HCT116 (cell line): ENCODE measurements around the gene ALG10B. TPM values are rescaled to one million over a fixed set of nuclear protein-coding genes. Genes with fewer than 3 reads are reported as not detected.
"Not testable (repeated sequence)": the region's sequence is repeated elsewhere in the genome, so short reads cannot be mapped to it uniquely, and the experiment has no call there.

Experiments used
- ATAC-seq: fragments of 200-7000 bp; cut with Tn5 transposase; 2 replicates; pipeline ENCODE4 v1.9.1; 2020; ENCODE audit warnings: mild to moderate bottlenecking, moderate library complexity
- BruUV-seq: library from RNA; stranded (reverse); fragments of 400-500 nt; replicated peaks from 2 replicates; lab custom pipeline; 2021; lab: Mats Ljungman, UMichigan
- CTCF ChIA-PET: fragments of 300-600 bp; sonication (Branson Sonifier 250); formaldehyde crosslinking; loops from one replicate; lab custom pipeline; 2021; ENCODE audit warnings: antibody characterized with exemption; lab: Charles Lee
- POLR2A ChIA-PET: fragments of 300-600, 350-600 bp; sonication (Branson Sonifier 250); formaldehyde crosslinking; loops from one replicate; lab custom pipeline; 2021; ENCODE audit warnings: antibody characterized with exemption; lab: Charles Lee
- RAD21 ChIA-PET, 2 experiments: fragments of 300-600 bp; sonication (Branson Sonifier 250); formaldehyde crosslinking; loops; one replicate each; lab custom pipeline; 2023; ENCODE audit warnings: low total read pairs in 2 of 2; ENCODE audit not compliant: uncharacterized antibody in 2 of 2, unreplicated experiment in 2 of 2, low non-redundant PET in 1 of 2; lab: Charles Lee
- DNase-seq: peaks from one replicate; pipeline ENCODE4 v3.0.0-alpha.2; 2010; ENCODE audit warnings: low read depth, low spot score
- H2AFZ ChIP-seq: fragments of 200-600 bp; shearing (Covaris generic), sonication (generic); 2 replicates; pipeline ENCODE4 v1.6.1; 2017; ENCODE audit warnings: low read depth, mixed run types, mixed read lengths, antibody characterized with exemption, low read length; ENCODE audit not compliant: poor library complexity, severe bottlenecking
- H3K27ac ChIP-seq: 2 replicates; pipeline ENCODE4 v1.5.1; 2012; ENCODE audit warnings: low read depth, low read length
- H3K27me3 ChIP-seq: fragments of 200-600 bp; sonication (generic); 2 replicates; pipeline ENCODE4 v1.6.1; 2016; ENCODE audit warnings: mixed run types, low read length, mixed read lengths; ENCODE audit not compliant: insufficient read depth
- H3K36me3 ChIP-seq, 2 experiments: fragments of 200-500 bp in 1 of 2; fragments of 200-600 bp in 1 of 2; sonication (Bioruptor generic) in 1 of 2; sonication (generic) in 1 of 2; 2 replicates each; pipeline versions ENCODE4 v1.5.1 to v1.6.1; 2014 to 2016; ENCODE audit warnings: low read length in 2 of 2, inconsistent platforms in 1 of 2, mixed read lengths in 1 of 2, mixed run types in 1 of 2; ENCODE audit not compliant: insufficient read depth in 2 of 2, control insufficient read depth in 1 of 2
- H3K4me1 ChIP-seq, 2 experiments: fragments of 200-600 bp in 1 of 2; sonication (generic) in 1 of 2; 2 replicates each; pipeline versions ENCODE4 v1.5.1 to v1.6.1; 2012 to 2017; ENCODE audit warnings: low read length in 2 of 2, inconsistent platforms in 1 of 2, mild to moderate bottlenecking in 1 of 2, mixed read lengths in 1 of 2, mixed run types in 1 of 2, moderate library complexity in 1 of 2; ENCODE audit not compliant: insufficient read depth in 2 of 2, control insufficient read depth in 1 of 2
- H3K4me2 ChIP-seq: fragments of 200-600 bp; sonication (generic); 2 replicates; pipeline ENCODE4 v1.6.1; 2017; ENCODE audit warnings: mixed run types, low read length, mixed read lengths
- H3K4me3 ChIP-seq, 2 experiments: fragments of 200-600 bp in 1 of 2; sonication (generic) in 1 of 2; replicated peaks in 1 of 2; 2 replicates each; pipeline ENCODE4 v1.5.1; 2011 to 2016; ENCODE audit warnings: low read length in 2 of 2, control low read depth in 1 of 2, low read depth in 1 of 2, mild to moderate bottlenecking in 1 of 2, mixed read lengths in 1 of 2, mixed run types in 1 of 2
- H3K79me2 ChIP-seq: fragments of 200-600 bp; sonication (generic); 2 replicates; pipeline ENCODE4 v1.6.1; 2017; ENCODE audit warnings: mild to moderate bottlenecking, mixed run types, low read length, moderate library complexity, mixed read lengths; ENCODE audit not compliant: insufficient read depth
- H3K9ac ChIP-seq: fragments of 200-600 bp; sonication (generic); 2 replicates; pipeline ENCODE4 v1.6.1; 2016; ENCODE audit warnings: low read length, mixed read lengths
- H3K9me2 ChIP-seq: fragments of 200-600 bp; sonication (generic), shearing (Covaris generic); 2 replicates; pipeline ENCODE4 v1.6.1; 2017; ENCODE audit warnings: mixed run types, mild to moderate bottlenecking, moderate library complexity; ENCODE audit not compliant: insufficient read depth
- H3K9me3 ChIP-seq, 2 experiments: fragments of 200-500 bp in 1 of 2; fragments of 200-600 bp in 1 of 2; sonication (Bioruptor generic) in 1 of 2; sonication (generic) in 1 of 2; 2 replicates each; pipeline ENCODE4 v1.6.1; 2014 to 2017; ENCODE audit warnings: low read length in 2 of 2, mixed read lengths in 2 of 2, inconsistent platforms in 1 of 2, low read depth in 1 of 2, mild to moderate bottlenecking in 1 of 2, mixed run types in 1 of 2, moderate library complexity in 1 of 2; ENCODE audit not compliant: control insufficient read depth in 1 of 2, insufficient read depth in 1 of 2
- H4K20me1 ChIP-seq: fragments of 200-600 bp; sonication (generic), shearing (Covaris generic); 2 replicates; pipeline ENCODE4 v1.6.1; 2017; ENCODE audit warnings: mixed run types, mild to moderate bottlenecking, moderate library complexity; ENCODE audit not compliant: insufficient read depth
- REST ChIP-seq: IDR thresholded peaks from 2 replicates; pipeline ENCODE4 v1.6.1; 2012; ENCODE audit warnings: low read depth
- intact Hi-C: fragments of 100-400 bp; cut with micrococcal nuclease; formaldehyde crosslinking; loops from 2 replicates; pipeline ENCODE4 v1.10.0; 2022
- total RNA-seq: library from RNA; stranded (reverse); gene quantifications from one replicate; pipeline ENCODE4 v1.2.1, GENCODE V29; 2021; ENCODE audit not compliant: unreplicated experiment

ALG10B gene
- total RNA-seq, 1 experiment from 2014 or later = 9.0 TPM

- Histone ChIP-seq H3K4me1 (no peaks in the 10 kb centered on the region), H3K27ac (no peak overlapping the region), H3K27me3 (no peaks in the 10 kb centered on the region), H3K9me2 (no peaks in the 10 kb centered on the region), H2AFZ (no peak overlapping the region), H3K9ac (no peak overlapping the region), H3K79me2 (no peaks in the 10 kb centered on the region), H4K20me1 (no peaks in the 10 kb centered on the region), H3K4me2 (no peak overlapping the region), H3K9me3 (no peaks in the 10 kb centered on the region), H3K4me3 (no peak overlapping the region), H3K36me3 (no peaks in the 10 kb centered on the region)
- no peak for TF ChIP-seq REST
- BruUV-seq = no TSS peak
- POLR2A ChIA-PET = no interaction called here
- no peak for DNase-seq
- CTCF ChIA-PET = no interaction called here
- RAD21 ChIA-PET = no interaction called here
- ATAC-seq = no peak
- intact Hi-C loops = loop anchor here (5.0 kb wide), 1 partner anchor 565 kb away; the partner anchor contains the start of gene CPNE8
Measured at GRCh38 chr12:38342444-38342843, 25.9 kb downstream of the ALG10B start.

GRCh38 chr12:38343256-38343655 is 26.7 kb downstream of the ALG10B start:
- BruUV-seq, POLR2A ChIA-PET, H3K27ac ChIP-seq, H4K20me1 ChIP-seq, H3K9me2 ChIP-seq, DNase-seq, H3K36me3 ChIP-seq, H3K9me3 ChIP-seq, CTCF ChIA-PET, H3K4me3 ChIP-seq, ATAC-seq, RAD21 ChIA-PET, H3K9ac ChIP-seq, H3K27me3 ChIP-seq, H3K79me2 ChIP-seq, H2AFZ ChIP-seq, H3K4me2 ChIP-seq, H3K4me1 ChIP-seq: not testable (repeated sequence)
- intact Hi-C loops = loop anchor here (5.0 kb wide), 1 partner anchor 564 kb away; the partner anchor contains the start of gene CPNE8

DNA sequence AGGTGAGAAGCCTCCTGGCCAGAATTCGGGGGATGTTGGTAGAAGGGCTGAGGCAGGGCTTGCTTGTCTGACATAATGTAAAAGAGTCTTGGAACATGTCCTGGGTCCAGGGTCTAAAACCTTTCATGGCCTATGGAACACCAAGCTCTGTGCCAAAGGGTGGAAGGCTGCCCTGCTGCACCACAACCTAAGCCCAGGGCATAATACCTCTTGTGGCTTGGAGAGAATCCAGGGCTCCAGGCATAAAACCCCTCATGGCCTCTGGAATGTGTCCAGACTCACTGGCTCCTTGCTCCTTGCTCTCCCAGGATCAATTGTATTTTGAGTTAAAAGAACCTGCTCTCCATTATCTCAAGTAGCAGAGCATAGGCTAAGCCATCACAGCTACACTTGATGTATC is 27.3 kb downstream of the ALG10B start:
- CTCF ChIA-PET, H4K20me1 ChIP-seq, POLR2A ChIA-PET, H3K9ac ChIP-seq, H2AFZ ChIP-seq, H3K27me3 ChIP-seq, H3K4me1 ChIP-seq, BruUV-seq, RAD21 ChIA-PET, H3K79me2 ChIP-seq, H3K4me2 ChIP-seq, H3K36me3 ChIP-seq, DNase-seq, H3K9me3 ChIP-seq, H3K27ac ChIP-seq, H3K4me3 ChIP-seq, ATAC-seq, H3K9me2 ChIP-seq: not testable (repeated sequence)
- intact Hi-C loops = loop anchor here (5.0 kb wide), 1 partner anchor 563 kb away; the partner anchor contains the start of gene CPNE8
